Muscle layer of colon (tissue), 2 donors: ENCODE results near the gene SOX8.

Experiments used
- H3K27ac ChIP-seq: one replicate; pipeline ENCODE4 v1.7.0; 2013; ENCODE audit warnings: low read depth, mild to moderate bottlenecking, low read length, moderate library complexity
- H3K27me3 ChIP-seq, 2 donors: one replicate each; pipeline ENCODE4 v1.7.0; 2013; ENCODE audit warnings: low read length in 2 of 2, mild to moderate bottlenecking in 2 of 2; ENCODE audit not compliant: insufficient read depth in 2 of 2, control insufficient read depth in 1 of 2
- H3K36me3 ChIP-seq: one replicate; pipeline ENCODE4 v1.7.0; 2013; ENCODE audit warnings: mild to moderate bottlenecking, low read length; ENCODE audit not compliant: insufficient read depth
- H3K4me1 ChIP-seq: one replicate; pipeline ENCODE4 v1.7.0; 2013; ENCODE audit warnings: mild to moderate bottlenecking, low read length; ENCODE audit not compliant: insufficient read depth
- H3K4me3 ChIP-seq, 2 donors: one replicate each; pipeline ENCODE4 v1.7.0; 2013; ENCODE audit warnings: low read length in 2 of 2, low read depth in 1 of 2, mild to moderate bottlenecking in 1 of 2, moderate library complexity in 1 of 2
- H3K9ac ChIP-seq: one replicate; pipeline ENCODE4 v1.7.0; 2013; ENCODE audit warnings: low read length
- H3K9me3 ChIP-seq: one replicate; pipeline ENCODE4 v1.7.0; 2013; ENCODE audit warnings: mild to moderate bottlenecking, low read length
- donor health status: abdominal sarcoma.
- donor health status: Adenocarcinoma of cecum.

Gene SOX8

DNA sequence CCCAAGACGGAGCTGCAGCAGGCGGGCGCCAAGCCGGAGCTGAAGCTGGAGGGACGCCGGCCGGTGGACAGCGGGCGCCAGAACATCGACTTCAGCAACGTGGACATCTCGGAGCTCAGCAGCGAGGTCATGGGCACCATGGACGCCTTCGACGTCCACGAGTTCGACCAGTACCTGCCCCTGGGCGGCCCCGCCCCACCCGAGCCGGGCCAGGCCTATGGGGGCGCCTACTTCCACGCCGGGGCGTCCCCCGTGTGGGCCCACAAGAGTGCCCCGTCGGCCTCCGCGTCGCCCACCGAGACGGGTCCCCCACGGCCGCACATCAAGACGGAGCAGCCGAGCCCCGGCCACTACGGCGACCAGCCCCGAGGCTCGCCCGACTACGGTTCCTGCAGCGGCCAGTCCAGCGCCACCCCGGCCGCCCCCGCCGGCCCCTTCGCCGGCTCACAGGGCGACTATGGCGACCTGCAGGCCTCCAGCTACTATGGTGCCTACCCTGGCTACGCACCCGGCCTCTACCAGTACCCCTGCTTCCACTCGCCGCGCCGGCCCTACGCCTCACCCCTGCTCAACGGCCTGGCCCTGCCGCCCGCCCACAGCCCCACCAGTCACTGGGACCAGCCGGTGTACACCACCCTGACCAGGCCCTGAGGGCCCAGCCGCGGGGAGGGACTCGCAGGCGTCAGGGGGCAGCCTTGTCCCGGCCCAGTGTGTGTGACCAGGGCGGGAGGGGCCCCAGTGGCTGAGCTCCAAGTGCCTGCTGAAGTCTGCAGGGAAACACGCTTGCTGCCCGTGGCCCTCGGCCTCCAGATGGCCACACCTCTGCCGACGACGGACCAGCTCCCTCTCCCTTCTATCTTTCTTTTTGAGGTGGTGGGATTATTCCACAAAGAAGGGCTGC, 3.4 kb downstream of the SOX8 start:
- Histone ChIP-seq H3K27ac (no peak overlapping the region), H3K9me3 (no peaks in the 10 kb centered on the region), H3K9ac (no peak overlapping the region), H3K4me3 (no peak overlapping the region), H3K36me3 (no peaks in the 10 kb centered on the region), H3K4me1 (no peaks in the 10 kb centered on the region), H3K27me3 (peaks cover 8 to 50% of the 10 kb centered on the region in 2 donors)

DNA sequence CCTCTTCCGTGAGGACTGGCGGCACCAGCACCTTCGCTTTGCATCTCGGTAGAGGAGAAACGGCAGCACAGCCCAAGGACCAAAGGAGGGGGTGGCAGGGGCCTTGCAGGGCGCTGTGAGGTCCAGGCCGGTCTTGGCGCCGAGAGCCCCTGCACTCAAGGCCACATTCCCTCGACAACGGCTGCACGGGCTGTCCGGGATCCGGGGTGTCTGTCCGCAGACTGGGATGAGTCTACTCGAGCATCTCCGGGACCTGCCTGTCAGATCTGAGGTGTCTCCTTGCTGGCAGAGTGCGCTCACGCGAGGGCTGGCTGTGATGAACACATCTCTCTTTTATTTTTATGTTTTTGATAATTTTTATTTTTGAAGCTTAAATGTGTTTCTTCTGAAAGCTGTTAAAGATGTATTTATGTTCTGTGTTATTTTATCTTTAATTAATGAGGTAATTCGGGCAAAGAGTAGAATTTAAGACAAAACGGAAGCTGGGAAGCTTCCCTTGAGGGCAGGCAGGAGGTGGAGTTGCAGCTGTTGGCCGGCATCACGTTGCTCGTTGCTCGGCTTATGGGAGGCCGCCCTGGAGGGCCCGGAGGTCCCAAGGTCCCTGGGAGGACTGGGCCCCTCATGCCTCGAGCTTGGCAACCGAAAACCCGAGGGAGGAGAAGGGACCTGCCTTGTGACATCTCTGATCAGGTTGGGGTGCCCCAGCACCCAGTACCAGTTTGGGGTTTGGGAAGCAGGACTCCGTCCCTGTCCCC, 4.3 kb downstream of the SOX8 start:
- H3K36me3 ChIP-seq, result no peaks in the 10 kb centered on the region
- H3K27me3 ChIP-seq, result peaks cover 8 to 43% of the 10 kb centered on the region in 2 donors
- no peaks in the 10 kb centered on the region for H3K9me3 ChIP-seq
- no peaks in the 10 kb centered on the region for H3K4me1 ChIP-seq
- no peak overlapping the region for H3K27ac ChIP-seq
- H3K4me3 ChIP-seq, result no peak overlapping the region
- no peak overlapping the region for H3K9ac ChIP-seq

DNA sequence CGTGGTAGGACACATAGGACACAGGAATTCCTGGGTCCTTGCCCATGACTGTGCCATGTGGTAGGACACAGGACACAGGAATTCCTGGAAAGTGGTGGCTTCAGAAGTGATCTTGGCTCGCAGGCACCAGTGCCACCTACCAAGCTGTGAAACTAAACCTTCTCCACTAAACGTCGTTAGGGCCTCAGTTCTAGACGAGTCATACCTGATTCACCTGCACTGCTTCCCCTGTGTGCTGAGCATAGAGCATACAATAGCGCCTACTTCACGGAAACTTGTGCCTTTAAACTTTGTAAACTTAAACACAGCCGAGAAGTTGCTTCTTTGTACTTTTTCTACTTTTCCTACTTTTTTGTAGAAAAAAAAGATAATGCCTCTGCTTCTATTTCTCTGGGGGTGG, 4.8 kb downstream of the SOX8 start:
- H3K27me3 ChIP-seq, result peaks cover 8 to 43% of the 10 kb centered on the region in 2 donors
- no peaks in the 10 kb centered on the region for H3K4me1 ChIP-seq
- no peaks in the 10 kb centered on the region for H3K36me3 ChIP-seq
- H3K4me3 ChIP-seq, result no peak overlapping the region
- H3K9ac ChIP-seq, result no peak overlapping the region
- no peaks in the 10 kb centered on the region for H3K9me3 ChIP-seq
- no peak overlapping the region for H3K27ac ChIP-seq

DNA sequence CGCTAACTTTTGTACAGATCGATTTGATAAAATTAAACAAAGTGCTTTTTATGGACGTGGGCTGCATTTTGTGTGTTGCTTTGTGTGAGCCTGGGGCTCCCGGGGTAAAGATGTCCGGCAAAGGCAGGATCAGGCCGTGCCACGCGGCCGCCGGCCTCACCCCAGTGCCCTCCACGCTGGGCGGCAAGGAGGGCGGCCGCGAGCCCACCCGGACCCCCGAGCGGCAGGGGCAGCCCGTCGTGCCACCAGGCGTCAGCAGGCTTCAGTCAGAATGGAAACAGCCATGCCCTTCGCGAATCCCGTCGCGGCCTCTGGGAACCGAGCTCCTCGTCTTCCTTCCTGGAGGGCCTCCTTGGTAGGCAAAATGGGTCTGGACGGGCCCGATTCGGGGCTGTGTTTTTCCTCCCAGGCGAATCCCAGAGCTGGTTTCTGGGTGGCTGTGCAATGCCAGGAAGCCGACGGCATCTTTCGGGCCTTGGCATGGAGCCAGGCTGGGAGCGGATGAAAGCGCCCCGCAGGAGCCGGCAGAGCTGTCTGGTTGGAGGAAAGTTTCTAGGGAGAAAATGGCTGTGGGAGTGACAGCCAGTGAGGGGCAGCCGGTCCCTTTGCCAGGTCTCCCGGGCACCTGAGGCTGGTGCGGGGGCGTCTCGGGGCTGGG, 5.5 kb downstream of the SOX8 start:
- Histone ChIP-seq H3K27me3 (peaks cover 8 to 42% of the 10 kb centered on the region in 2 donors), H3K27ac (no peak overlapping the region), H3K4me1 (no peaks in the 10 kb centered on the region), H3K9ac (no peak overlapping the region), H3K9me3 (no peaks in the 10 kb centered on the region), H3K36me3 (no peaks in the 10 kb centered on the region), H3K4me3 (no peak overlapping the region)

DNA sequence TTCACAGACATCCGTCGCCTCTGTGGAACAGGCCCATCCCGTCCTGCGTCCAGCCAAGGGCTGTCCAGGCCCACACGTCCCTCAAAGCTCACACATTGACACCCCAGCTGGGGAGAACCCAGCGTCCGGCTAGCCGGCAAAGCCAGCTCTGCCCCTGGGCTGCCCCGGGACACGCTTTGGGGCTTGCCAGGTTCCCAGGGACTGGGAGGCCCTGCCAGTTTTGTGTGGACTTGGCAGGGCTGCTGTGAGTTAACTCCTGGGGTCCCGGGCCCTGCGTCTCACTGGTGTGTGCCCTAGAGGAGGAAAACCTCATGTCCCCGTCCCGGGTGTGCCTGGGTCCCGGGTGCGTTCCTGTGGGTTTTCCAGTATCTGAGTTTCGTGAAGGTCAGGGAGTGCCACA, 6.3 kb downstream of the SOX8 start:
- Histone ChIP-seq H3K4me3 (no peak overlapping the region), H3K9ac (no peak overlapping the region), H3K27ac (no peak overlapping the region), H3K9me3 (no peaks in the 10 kb centered on the region), H3K4me1 (no peaks in the 10 kb centered on the region), H3K27me3 (peaks cover 4 to 33% of the 10 kb centered on the region in 2 donors), H3K36me3 (no peaks in the 10 kb centered on the region)

DNA sequence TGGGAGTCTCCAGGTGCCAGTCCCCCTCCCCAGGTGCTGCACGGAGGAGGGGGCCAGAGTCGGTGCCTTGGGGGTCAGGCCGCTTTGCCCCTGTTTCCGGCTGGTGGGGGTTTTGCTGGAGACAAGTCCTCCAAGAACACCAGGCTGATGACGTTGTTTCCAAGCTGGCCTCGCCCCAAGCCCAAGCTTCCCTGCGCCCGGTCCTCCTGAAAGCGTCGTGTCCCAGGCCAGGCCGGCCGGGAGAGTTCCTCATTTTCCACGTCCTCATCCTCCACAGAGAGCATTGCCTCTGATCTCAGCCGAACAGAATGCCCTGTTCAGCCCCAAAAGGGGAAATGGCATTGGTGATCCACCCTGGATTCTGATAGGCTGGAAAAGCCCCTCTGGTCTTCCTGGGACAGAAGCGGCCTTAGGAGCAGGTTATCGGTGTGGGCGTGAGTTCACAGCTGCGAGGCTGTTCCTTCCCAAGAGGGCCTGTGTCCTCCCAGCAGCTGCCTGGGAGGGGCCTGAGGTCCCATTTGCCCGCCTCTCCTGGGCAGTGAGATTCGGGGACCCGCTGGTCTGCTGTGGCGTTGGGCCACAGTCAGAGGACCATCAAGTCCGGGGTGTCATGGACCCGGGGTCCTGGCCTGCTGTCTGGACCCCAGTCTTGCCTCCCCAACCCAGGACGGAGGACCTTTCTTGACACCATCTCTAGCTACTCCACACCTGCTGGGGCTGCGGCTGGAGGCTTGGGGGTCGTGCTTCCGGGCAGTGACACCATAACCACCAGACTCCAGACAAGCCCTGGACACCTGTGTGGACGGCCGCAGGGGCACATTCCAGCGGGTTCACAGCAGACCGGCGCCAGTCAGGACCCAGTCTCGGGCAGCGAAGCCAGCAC, 7.1 kb downstream of the SOX8 start:
- no peak overlapping the region for H3K9ac ChIP-seq
- no peak overlapping the region for H3K4me3 ChIP-seq
- H3K27me3 ChIP-seq, result peaks cover 0 to 25% of the 10 kb centered on the region in 2 donors
- H3K9me3 ChIP-seq, result no peaks in the 10 kb centered on the region
- no peak overlapping the region for H3K27ac ChIP-seq
- H3K36me3 ChIP-seq, result no peaks in the 10 kb centered on the region
- H3K4me1 ChIP-seq, result no peaks in the 10 kb centered on the region

DNA sequence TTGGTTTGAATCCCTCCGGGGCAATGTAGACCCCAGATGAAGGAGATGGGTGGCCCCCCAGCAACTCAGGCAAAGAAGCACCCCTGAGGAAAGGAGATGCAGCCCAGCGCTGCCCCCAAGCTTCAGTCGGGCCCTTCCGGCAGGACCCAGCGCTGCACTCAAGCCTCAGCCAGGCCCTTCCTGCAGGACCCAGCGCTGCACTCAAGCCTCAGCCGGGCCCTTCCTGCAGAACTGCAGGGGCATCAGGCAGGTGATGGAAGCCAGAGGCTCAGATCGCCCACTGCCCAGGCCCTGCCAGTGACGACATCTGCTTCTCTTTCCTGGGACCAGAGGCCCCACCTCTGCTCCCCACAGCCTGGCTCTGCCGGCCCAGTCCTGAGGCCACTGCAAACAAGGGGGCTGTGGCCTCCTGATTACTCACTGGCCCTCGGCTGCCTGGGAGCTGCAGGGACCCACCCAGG, 7.8 kb downstream of the SOX8 start:
- H3K9ac ChIP-seq, result no peak overlapping the region
- H3K4me3 ChIP-seq, result no peak overlapping the region
- H3K27ac ChIP-seq, result no peak overlapping the region
- H3K9me3 ChIP-seq, result no peaks in the 10 kb centered on the region
- peaks cover 0 to 19% of the 10 kb centered on the region in 2 donors for H3K27me3 ChIP-seq
- H3K4me1 ChIP-seq, result no peaks in the 10 kb centered on the region
- no peaks in the 10 kb centered on the region for H3K36me3 ChIP-seq

DNA sequence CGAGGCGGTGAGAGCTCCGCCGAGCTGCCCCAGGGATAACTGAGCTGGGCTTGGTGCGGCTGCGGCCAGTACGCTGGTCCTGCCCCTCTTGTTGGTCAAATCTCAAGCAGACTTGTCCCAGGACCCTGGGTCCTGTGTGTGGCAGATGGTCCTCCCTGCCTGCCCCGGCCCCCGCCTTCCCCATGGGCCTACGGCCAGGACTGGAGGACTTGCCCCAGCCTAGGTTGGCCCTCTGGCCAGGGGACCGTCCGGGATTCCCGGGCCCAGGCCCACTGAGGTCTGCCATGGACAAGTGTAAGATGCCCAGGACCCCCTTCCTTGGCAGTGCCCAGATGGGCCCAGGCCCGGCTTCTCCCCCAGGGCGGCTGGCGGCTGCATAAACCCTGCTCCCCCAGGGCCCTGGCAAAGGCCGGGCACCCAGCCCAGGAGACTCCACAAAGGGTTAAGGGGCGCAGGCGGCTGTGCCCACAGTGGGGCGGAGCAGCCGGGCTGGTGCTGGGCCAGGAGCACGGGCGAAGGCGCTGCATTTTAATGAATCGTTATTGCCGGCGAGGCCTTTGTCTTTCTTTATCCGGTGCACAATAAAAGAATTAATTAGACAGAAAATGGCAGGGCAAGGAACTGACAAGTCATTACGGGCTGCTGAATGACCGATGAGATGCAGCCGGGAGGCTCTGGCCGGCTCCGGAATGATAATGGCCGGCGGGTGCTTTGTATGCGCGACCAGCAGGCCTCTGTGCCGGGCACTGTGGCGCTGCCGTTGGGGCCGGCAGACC, 9.1 kb downstream of the SOX8 start:
- no peak overlapping the region for H3K27ac ChIP-seq
- no peak overlapping the region for H3K9ac ChIP-seq
- H3K4me3 ChIP-seq, result no peak overlapping the region
- peaks cover 11% of the 10 kb centered on the region for H3K9me3 ChIP-seq
- H3K4me1 ChIP-seq, result no peaks in the 10 kb centered on the region
- no peaks in the 10 kb centered on the region for H3K36me3 ChIP-seq
- peaks cover 0 to 17% of the 10 kb centered on the region in 2 donors for H3K27me3 ChIP-seq

DNA sequence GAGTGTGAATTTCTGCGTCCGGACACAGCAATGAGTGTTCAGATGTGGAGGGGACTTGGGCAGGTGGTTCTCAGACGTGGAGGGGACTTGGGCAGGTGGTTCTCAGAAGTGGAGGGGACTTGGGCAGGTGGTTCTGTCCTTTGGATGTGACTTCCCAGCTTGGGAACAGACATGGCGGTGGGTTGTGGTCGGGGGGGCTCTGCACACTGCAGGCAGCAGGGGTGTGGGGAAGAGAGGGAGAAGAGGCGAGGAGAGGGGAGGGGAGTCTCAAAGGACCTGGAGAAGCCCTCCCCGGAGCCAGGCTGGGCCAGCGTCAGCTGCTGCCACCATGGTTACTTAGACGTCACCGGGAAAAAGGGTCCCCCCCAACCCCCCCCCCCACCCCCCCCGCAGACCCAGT, 9.8 kb downstream of the SOX8 start:
- Histone ChIP-seq H3K4me1 (no peaks in the 10 kb centered on the region), H3K9ac (no peak overlapping the region), H3K36me3 (no peaks in the 10 kb centered on the region), H3K27me3 (peaks cover 0 to 14% of the 10 kb centered on the region in 2 donors), H3K9me3 (peaks cover 11% of the 10 kb centered on the region), H3K27ac (no peak overlapping the region), H3K4me3 (no peak overlapping the region)

DNA sequence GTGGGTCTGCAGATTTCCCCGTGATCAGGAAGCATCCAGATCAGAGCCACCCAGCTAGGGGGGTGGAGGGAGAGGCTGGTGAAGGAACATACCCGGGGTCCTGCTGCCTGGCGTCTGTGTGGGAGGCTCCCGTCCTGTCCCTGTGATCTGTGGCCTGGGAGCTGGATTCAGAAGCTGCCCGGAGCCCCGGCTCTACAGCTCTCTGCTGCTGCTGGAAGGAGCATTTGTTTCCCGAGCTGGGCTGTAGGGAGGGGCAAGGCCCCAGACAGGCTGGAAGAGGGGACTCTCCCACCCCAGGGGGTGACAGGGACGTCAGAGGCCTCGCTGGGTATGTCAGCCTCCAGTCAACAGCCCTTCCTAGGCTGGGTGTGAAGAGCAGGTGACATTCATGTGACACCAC, 10.2 kb downstream of the SOX8 start:
- H3K9me3 ChIP-seq, result peaks cover 11% of the 10 kb centered on the region
- H3K9ac ChIP-seq, result no peak overlapping the region
- no peaks in the 10 kb centered on the region for H3K4me1 ChIP-seq
- H3K36me3 ChIP-seq, result no peaks in the 10 kb centered on the region
- H3K27me3 ChIP-seq, result peaks cover 0 to 12% of the 10 kb centered on the region in 2 donors
- no peak overlapping the region for H3K4me3 ChIP-seq
- H3K27ac ChIP-seq, result no peak overlapping the region
